ENCODE measurements around the gene KCNK1.

KCNK1 gene

GRCh38 chr1:233599542-233600073 lies 14.3 kb upstream of the KCNK1 start:
- H3K27me3 ChIP-seq = no peaks in the 10 kb centered on the region
- no peaks in the 10 kb centered on the region for H3K9me3 ChIP-seq
- no peak overlapping the region for H3K4me3 ChIP-seq (ENCODE audit: low read depth in 1 of 2, low read length in 1 of 2)
- H3K27ac ChIP-seq = no peak overlapping the region
- no peak for TF ChIP-seq CTCF (IDR thresholded peaks at IDR 0.05)
- no peaks in the 10 kb centered on the region for H3K4me1 ChIP-seq (ENCODE audit: control insufficient read depth in 1 of 2, insufficient read depth in 1 of 2, low read depth in 1 of 2, low read length in 1 of 2)
- no peaks in the 10 kb centered on the region for H3K36me3 ChIP-seq

GRCh38 chr1:233600488-233600887 lies 13.4 kb upstream of the KCNK1 start:
- Histone ChIP-seq H3K4me3 (ENCODE audit: low read depth in 1 of 2, low read length in 1 of 2) (no peak overlapping the region), H3K27me3 (no peaks in the 10 kb centered on the region), H3K27ac (no peak overlapping the region), H3K4me1 (ENCODE audit: control insufficient read depth in 1 of 2, insufficient read depth in 1 of 2, low read depth in 1 of 2, low read length in 1 of 2) (no peaks in the 10 kb centered on the region), H3K36me3 (no peaks in the 10 kb centered on the region), H3K9me3 (no peaks in the 10 kb centered on the region)
- no peak for TF ChIP-seq CTCF (IDR thresholded peaks at IDR 0.05)

GRCh38 chr1:233603478-233603877 lies 10.4 kb upstream of the KCNK1 start:
- H3K4me1 ChIP-seq (ENCODE audit: control insufficient read depth in 1 of 2, insufficient read depth in 1 of 2, low read depth in 1 of 2, low read length in 1 of 2) = no peaks in the 10 kb centered on the region
- no peaks in the 10 kb centered on the region for H3K27me3 ChIP-seq
- H3K27ac ChIP-seq = no peak overlapping the region
- H3K9me3 ChIP-seq = no peaks in the 10 kb centered on the region
- no peaks in the 10 kb centered on the region for H3K36me3 ChIP-seq
- no peak overlapping the region for H3K4me3 ChIP-seq (ENCODE audit: low read depth in 1 of 2, low read length in 1 of 2)
- no peak for TF ChIP-seq CTCF (IDR thresholded peaks at IDR 0.05)

GRCh38 chr1:233605205-233605604 lies 8.7 kb upstream of the KCNK1 start:
- Histone ChIP-seq H3K4me3 (ENCODE audit: low read depth in 1 of 2, low read length in 1 of 2) (no peak overlapping the region), H3K27me3 (peaks cover 1% of the 10 kb centered on the region), H3K9me3 (no peaks in the 10 kb centered on the region), H3K4me1 (ENCODE audit: control insufficient read depth in 1 of 2, insufficient read depth in 1 of 2, low read depth in 1 of 2, low read length in 1 of 2) (no peaks in the 10 kb centered on the region), H3K36me3 (no peaks in the 10 kb centered on the region), H3K27ac (no peak overlapping the region)
- no peak for TF ChIP-seq CTCF (IDR thresholded peaks at IDR 0.05)

- no peak for TF ChIP-seq CTCF (IDR thresholded peaks at IDR 0.05)
- H3K27ac ChIP-seq = no peak overlapping the region
Measured at GRCh38 chr1:233606813-233607212, 7.1 kb upstream of the KCNK1 start.

More at GRCh38 chr1:233606813-233607212, 7.1 kb upstream of the KCNK1 start:
- no peak overlapping the region for H3K4me3 ChIP-seq (ENCODE audit: low read depth in 1 of 2, low read length in 1 of 2)
- no peaks in the 10 kb centered on the region for H3K9me3 ChIP-seq
- H3K4me1 ChIP-seq (ENCODE audit: control insufficient read depth in 1 of 2, insufficient read depth in 1 of 2, low read depth in 1 of 2, low read length in 1 of 2) = no peaks in the 10 kb centered on the region
- no peaks in the 10 kb centered on the region for H3K36me3 ChIP-seq
- H3K27me3 ChIP-seq = peaks cover 17% of the 10 kb centered on the region

All from neutrophil (primary cell).